SK-N-SH (cell line): ENCODE results near the gene SIRT1.

Source experiments
- EZH2phosphoT487 ChIP-seq: fragments of 200-600 bp; sonication (generic); IDR thresholded peaks from 2 replicates; pipeline ENCODE4 v1.6.1; 2017; ENCODE audit warnings: low read depth, mixed run types, mild to moderate bottlenecking, antibody characterized with exemption, moderate library complexity, borderline replicate concordance
- JUND ChIP-seq: IDR thresholded peaks from 2 replicates; pipeline ENCODE4 v1.4.0; 2012
- RAD21 ChIP-seq: IDR thresholded peaks from 2 replicates; pipeline ENCODE4 v1.6.1; 2012; ENCODE audit warnings: mild to moderate bottlenecking, low read length
- RCOR1 ChIP-seq: fragments of 150-350 bp; IDR thresholded peaks from 2 replicates; pipeline ENCODE4 v1.6.1; 2017; ENCODE audit warnings: antibody characterized with exemption, low read length
- SIN3A ChIP-seq: IDR thresholded peaks from 2 replicates; pipeline ENCODE4 v1.6.1; 2012; ENCODE audit warnings: low read depth, mild to moderate bottlenecking, low read length, moderate library complexity, borderline replicate concordance
- YY1 ChIP-seq: IDR thresholded peaks from 2 replicates; pipeline ENCODE4 v1.4.0; 2012; ENCODE audit warnings: low read depth, mild to moderate bottlenecking
- TF ChIP-seq, protein P1 (sequence below): fragments of 200-600 bp; sonication (generic); IDR thresholded peaks from 2 replicates; pipeline ENCODE4 v1.6.1; 2017; ENCODE audit warnings: antibody characterized with exemption, mild to moderate bottlenecking, moderate library complexity
- TF ChIP-seq, protein P2 (sequence below): IDR thresholded peaks from 2 replicates; pipeline ENCODE4 v1.4.0; 2012; ENCODE audit warnings: low read depth, borderline replicate concordance

DNA sequence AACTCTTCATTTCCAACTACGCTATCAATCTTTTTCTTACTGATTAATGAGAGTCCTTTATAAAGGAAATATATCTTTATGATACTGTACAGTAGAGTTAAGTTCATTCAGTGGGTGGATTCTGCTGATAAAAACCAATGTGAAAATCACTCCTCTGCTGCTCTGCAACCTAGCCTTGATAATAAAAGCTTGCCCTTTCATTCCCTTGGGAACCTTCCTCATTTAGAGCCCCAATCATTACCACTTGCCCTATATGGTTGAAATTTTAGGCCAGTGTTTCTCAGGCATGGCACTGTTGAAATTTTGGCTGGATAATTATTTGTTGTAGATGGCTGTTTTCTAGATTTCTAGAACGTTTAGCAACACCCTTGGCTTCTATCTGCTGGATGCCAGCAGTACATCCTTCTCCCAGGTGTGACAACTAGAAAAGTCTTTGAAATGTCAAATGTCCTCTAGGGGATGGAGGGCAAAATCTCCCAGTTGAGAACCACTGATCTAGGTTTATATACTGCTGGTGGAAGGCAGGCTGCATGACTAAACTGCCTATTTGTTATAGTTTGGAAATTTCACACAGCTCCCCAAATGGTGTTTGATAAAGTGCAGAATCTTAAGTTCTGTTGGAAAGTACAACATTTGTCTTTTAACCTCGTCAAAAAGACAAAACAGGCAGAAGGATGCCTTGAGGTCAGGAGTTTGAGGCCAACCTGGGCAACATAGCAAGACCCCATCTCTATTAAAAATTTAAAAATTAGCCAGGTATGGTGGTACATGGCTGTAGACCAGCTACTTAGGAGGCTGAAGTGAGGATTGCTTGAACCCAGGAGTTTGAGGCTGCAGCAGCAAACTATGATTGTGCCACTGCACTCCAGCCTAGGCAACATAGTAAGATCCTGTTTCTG lies 8.9 kb upstream of the SIRT1 start:
- TF ChIP-seq, protein P1, sequence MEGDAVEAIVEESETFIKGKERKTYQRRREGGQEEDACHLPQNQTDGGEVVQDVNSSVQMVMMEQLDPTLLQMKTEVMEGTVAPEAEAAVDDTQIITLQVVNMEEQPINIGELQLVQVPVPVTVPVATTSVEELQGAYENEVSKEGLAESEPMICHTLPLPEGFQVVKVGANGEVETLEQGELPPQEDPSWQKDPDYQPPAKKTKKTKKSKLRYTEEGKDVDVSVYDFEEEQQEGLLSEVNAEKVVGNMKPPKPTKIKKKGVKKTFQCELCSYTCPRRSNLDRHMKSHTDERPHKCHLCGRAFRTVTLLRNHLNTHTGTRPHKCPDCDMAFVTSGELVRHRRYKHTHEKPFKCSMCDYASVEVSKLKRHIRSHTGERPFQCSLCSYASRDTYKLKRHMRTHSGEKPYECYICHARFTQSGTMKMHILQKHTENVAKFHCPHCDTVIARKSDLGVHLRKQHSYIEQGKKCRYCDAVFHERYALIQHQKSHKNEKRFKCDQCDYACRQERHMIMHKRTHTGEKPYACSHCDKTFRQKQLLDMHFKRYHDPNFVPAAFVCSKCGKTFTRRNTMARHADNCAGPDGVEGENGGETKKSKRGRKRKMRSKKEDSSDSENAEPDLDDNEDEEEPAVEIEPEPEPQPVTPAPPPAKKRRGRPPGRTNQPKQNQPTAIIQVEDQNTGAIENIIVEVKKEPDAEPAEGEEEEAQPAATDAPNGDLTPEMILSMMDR: no peak
- TF ChIP-seq, protein P2, sequence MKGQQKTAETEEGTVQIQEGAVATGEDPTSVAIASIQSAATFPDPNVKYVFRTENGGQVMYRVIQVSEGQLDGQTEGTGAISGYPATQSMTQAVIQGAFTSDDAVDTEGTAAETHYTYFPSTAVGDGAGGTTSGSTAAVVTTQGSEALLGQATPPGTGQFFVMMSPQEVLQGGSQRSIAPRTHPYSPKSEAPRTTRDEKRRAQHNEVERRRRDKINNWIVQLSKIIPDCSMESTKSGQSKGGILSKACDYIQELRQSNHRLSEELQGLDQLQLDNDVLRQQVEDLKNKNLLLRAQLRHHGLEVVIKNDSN: no peak
- TF ChIP-seq SIN3A: no peak
- no peak for TF ChIP-seq YY1
- TF ChIP-seq JUND: no peak
- no peak for TF ChIP-seq RCOR1
- TF ChIP-seq RAD21: no peak
- TF ChIP-seq EZH2phosphoT487: no peak
